ENCODE measurements around the gene ABAT. TPM values are rescaled to one million over a fixed set of nuclear protein-coding genes. Genes with fewer than 3 reads are reported as not detected.

The ABAT gene
- total RNA-seq, 6 experiments from 2014 or later = 160 to 378 (median 305) TPM

DNA sequence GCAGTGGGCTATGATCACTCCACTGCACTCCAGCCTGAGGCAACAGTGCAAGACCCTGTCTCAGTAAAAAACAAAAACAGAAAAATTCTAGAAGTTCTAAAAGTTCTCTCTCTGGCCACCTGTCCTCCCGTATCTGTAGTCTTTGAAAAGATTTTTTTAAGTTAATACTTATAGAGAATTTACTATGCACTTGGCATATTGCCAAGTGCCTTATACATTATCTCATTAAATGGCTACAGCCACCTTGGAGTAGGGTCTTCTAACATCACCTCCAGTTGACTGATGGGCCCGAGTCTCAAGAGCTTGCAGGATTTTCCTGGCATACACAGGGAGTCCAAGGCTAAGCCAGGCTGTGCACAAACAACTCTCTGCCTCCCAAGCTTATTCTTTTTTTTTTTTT lies 78.3 kb downstream of the ABAT start:
- Histone ChIP-seq H3K27ac (no peak overlapping the region), H3K27me3 (no peaks in the 10 kb centered on the region), H3K9me3 (no peaks in the 10 kb centered on the region), H3K4me3 (no peak overlapping the region), H3K4me1 (no peaks in the 10 kb centered on the region), H3K36me3 (peaks cover 4 to 56% (median 28%) of the 10 kb centered on the region in 4 donors)
- WGBS (ENCODE audit: insufficient coverage, low coverage, low lambda C conversion rate, missing lambda C conversion rate) = 43% methylated on average over 2 of the region's 2 CpGs
- TF ChIP-seq, protein P1, sequence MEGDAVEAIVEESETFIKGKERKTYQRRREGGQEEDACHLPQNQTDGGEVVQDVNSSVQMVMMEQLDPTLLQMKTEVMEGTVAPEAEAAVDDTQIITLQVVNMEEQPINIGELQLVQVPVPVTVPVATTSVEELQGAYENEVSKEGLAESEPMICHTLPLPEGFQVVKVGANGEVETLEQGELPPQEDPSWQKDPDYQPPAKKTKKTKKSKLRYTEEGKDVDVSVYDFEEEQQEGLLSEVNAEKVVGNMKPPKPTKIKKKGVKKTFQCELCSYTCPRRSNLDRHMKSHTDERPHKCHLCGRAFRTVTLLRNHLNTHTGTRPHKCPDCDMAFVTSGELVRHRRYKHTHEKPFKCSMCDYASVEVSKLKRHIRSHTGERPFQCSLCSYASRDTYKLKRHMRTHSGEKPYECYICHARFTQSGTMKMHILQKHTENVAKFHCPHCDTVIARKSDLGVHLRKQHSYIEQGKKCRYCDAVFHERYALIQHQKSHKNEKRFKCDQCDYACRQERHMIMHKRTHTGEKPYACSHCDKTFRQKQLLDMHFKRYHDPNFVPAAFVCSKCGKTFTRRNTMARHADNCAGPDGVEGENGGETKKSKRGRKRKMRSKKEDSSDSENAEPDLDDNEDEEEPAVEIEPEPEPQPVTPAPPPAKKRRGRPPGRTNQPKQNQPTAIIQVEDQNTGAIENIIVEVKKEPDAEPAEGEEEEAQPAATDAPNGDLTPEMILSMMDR (IDR thresholded peaks at IDR 0.05) = no peak
- no peak for TF ChIP-seq POLR2A (IDR thresholded peaks at IDR 0.05)
- intact Hi-C loops (cut with DNase I) = no loop called here
- no peak for DNase-seq
- ATAC-seq = no peak

DNA sequence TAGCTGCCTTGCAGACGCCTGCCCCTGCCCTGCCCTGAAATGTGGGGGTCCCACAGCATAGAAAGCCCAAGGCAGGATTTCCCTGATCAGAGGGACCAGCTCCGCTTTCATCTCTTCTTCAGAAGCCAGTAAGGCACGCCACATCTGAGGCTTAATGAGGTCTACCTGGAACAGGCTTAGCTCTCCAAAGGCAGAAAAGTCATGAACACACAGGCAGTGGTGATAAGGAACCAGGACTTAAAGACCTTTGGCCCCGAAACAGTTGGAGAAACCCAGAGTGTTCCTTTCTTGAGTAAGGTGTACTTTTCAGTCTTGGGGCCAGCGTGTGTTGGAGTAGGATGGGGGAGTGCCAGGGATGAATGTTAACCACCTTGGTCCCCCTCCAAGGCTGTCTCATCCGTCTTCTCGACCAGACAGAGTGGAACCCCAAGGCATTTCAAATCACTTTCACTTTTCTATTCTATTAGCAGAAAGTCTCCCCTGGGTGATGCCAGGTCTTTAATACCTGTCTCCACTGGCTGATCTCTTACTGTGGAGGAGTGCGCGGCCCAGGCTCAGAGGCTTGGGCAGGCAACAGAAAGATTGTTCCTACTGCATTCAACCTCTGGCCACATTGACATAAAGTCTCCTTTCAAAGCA lies 79.1 kb downstream of the ABAT start:
- Histone ChIP-seq H3K27ac (no peak overlapping the region), H3K4me3 (no peak overlapping the region), H3K9me3 (no peaks in the 10 kb centered on the region), H3K27me3 (no peaks in the 10 kb centered on the region), H3K36me3 (peaks cover 4 to 64% (median 34%) of the 10 kb centered on the region in 4 donors), H3K4me1 (no peaks in the 10 kb centered on the region)
- DNase-seq (no peak), ATAC-seq (no peak)
- intact Hi-C loops (cut with DNase I) = no loop called here
- WGBS (ENCODE audit: insufficient coverage, low coverage, low lambda C conversion rate, missing lambda C conversion rate) = 66% methylated on average over 8 of the region's 9 CpGs
- TF ChIP-seq POLR2A (IDR thresholded peaks at IDR 0.05) = no peak
- TF ChIP-seq, protein P1 (IDR thresholded peaks at IDR 0.05) = no peak

DNA sequence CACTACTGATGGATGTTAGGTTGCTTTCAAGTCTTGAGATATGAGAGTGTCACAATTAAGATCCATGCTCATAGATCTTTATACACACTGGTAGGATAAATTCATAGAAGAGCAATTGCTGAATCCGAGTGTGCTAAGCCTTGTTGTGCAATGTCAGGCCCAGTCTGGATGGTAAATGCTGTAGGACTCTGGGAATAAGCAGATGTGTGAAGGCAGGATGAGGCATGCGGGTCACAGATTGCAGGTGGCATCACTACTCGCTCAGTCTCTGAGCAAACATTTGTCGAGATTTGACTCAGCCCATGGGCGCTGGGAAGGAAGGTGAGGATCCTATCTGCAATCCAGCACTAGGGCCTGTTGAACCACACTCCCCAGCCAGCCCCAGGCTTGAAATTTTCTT lies 82.3 kb downstream of the ABAT start:
- H3K27me3 ChIP-seq = no peaks in the 10 kb centered on the region
- TF ChIP-seq POLR2A (IDR thresholded peaks at IDR 0.05) = no peak
- TF ChIP-seq, protein P1 (IDR thresholded peaks at IDR 0.05) = no peak
- H3K4me1 ChIP-seq = no peaks in the 10 kb centered on the region
- H3K4me3 ChIP-seq = no peak overlapping the region
- H3K36me3 ChIP-seq = peaks cover 0 to 52% (median 26%) of the 10 kb centered on the region in 4 donors
- intact Hi-C loops (cut with DNase I) = no loop called here
- no peak for DNase-seq
- H3K27ac ChIP-seq = no peak overlapping the region
- H3K9me3 ChIP-seq = no peaks in the 10 kb centered on the region
- no peak for ATAC-seq
- WGBS (ENCODE audit: insufficient coverage, low coverage, low lambda C conversion rate, missing lambda C conversion rate) = 77% methylated on average over 4 of the region's 5 CpGs

DNA sequence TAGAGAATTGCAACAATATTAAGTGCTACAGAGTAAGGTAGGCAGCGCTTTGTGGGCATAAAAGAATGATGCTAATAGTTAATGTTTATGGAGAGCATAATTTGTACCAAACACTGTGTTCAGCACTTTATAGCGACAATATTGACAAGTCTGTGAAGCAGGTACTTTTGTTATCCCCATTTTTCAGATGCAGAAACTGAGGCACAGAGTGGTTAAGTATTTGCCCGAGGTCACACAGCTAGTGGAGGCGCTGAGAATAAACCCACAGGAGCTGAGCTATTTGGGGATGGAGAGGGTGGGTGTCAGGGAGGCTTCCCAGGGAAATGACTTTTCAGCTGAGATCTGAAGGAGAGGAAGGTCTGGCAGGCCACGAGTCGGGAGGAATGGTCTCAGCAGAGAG lies 83.6 kb downstream of the ABAT start:
- peaks cover 0 to 42% (median 22%) of the 10 kb centered on the region in 4 donors for H3K36me3 ChIP-seq
- intact Hi-C loops (cut with DNase I) = no loop called here

More for the DNA sequence above, 83.6 kb downstream of the ABAT start:
- H3K4me3 ChIP-seq = no peak overlapping the region
- no peak for TF ChIP-seq POLR2A (IDR thresholded peaks at IDR 0.05)
- TF ChIP-seq, protein P1 (IDR thresholded peaks at IDR 0.05) = no peak
- WGBS (ENCODE audit: insufficient coverage, low coverage, low lambda C conversion rate, missing lambda C conversion rate) = 95% methylated on average over 5 of the region's 6 CpGs
- ATAC-seq (no peak), DNase-seq (no peak)
- H3K4me1 ChIP-seq = no peaks in the 10 kb centered on the region
- H3K27ac ChIP-seq = no peak overlapping the region
- H3K9me3 ChIP-seq = no peaks in the 10 kb centered on the region
- no peaks in the 10 kb centered on the region for H3K27me3 ChIP-seq

All from right lobe of liver (tissue), 6 donors.